Astrocyte (in vitro differentiated cells and primary cell): Measurements from ENCODE around the gene HRCT1. TPM values are rescaled to one million over a fixed set of nuclear protein-coding genes. Genes with fewer than 3 reads are reported as not detected.

ENCODE experiments used
- DNase-seq: peaks from one replicate; pipeline ENCODE4 v3.0.0-alpha.2; 2010; ENCODE audit warnings: low read depth
- FAIRE-seq: peaks from 2 replicates; lab custom pipeline; 2011; peaks lifted over from hg19 to GRCh38; lab: Jason Lieb, UNC
- H2AFZ ChIP-seq: 2 replicates; pipeline ENCODE4 v1.6.0; 2012; ENCODE audit warnings: low read depth, low read length, inconsistent platforms
- H3K27ac ChIP-seq: 2 replicates; pipeline ENCODE4 v1.5.1; 2011; ENCODE audit warnings: low read depth, low read length, inconsistent platforms
- H3K27me3 ChIP-seq: 2 replicates; pipeline ENCODE4 v1.6.0; 2011; ENCODE audit warnings: low read length, inconsistent platforms; ENCODE audit not compliant: insufficient read depth
- H3K36me3 ChIP-seq: 2 replicates; pipeline ENCODE4 v1.5.1; 2011; ENCODE audit warnings: low read length, inconsistent platforms; ENCODE audit not compliant: insufficient read depth
- H3K4me1 ChIP-seq: 2 replicates; pipeline ENCODE4 v1.5.1; 2011; ENCODE audit warnings: low read length, inconsistent platforms; ENCODE audit not compliant: insufficient read depth
- H3K4me2 ChIP-seq: 2 replicates; pipeline ENCODE4 v1.6.0; 2012; ENCODE audit warnings: low read length, inconsistent platforms
- H3K4me3 ChIP-seq: 2 replicates; pipeline ENCODE4 v1.5.1; 2011; ENCODE audit warnings: low read depth, mild to moderate bottlenecking, low read length, inconsistent platforms; ENCODE audit not compliant: insufficient read depth
- H3K79me2 ChIP-seq: 2 replicates; pipeline ENCODE4 v1.6.0; 2012; ENCODE audit warnings: mild to moderate bottlenecking, low read length, inconsistent platforms; ENCODE audit not compliant: insufficient read depth
- H3K9ac ChIP-seq: 2 replicates; pipeline ENCODE4 v1.6.0; 2012; ENCODE audit warnings: mild to moderate bottlenecking, low read length, inconsistent platforms
- H3K9me3 ChIP-seq: 2 replicates; pipeline ENCODE4 v1.5.1; 2012; ENCODE audit warnings: low read depth, mild to moderate bottlenecking, low read length, inconsistent platforms; ENCODE audit not compliant: insufficient read depth
- H4K20me1 ChIP-seq: 2 replicates; pipeline ENCODE4 v1.6.0; 2012; ENCODE audit warnings: low read length, inconsistent platforms; ENCODE audit not compliant: insufficient read depth
- H3K27ac Mint-ChIP-seq: one replicate; pipeline ENCODE4 v1.8.0; 2021; ENCODE audit warnings: mild to moderate bottlenecking, mixed read lengths; ENCODE audit not compliant: unreplicated experiment
- H3K27me3 Mint-ChIP-seq: one replicate; pipeline ENCODE4 v1.8.0; 2021; ENCODE audit warnings: low read depth, mixed read lengths; ENCODE audit not compliant: unreplicated experiment
- H3K36me3 Mint-ChIP-seq: one replicate; pipeline ENCODE4 v1.8.0; 2021; ENCODE audit warnings: low read depth, mixed read lengths; ENCODE audit not compliant: unreplicated experiment
- H3K4me1 Mint-ChIP-seq: one replicate; pipeline ENCODE4 v1.8.0; 2021; ENCODE audit warnings: low read depth, mixed read lengths; ENCODE audit not compliant: unreplicated experiment
- H3K4me3 Mint-ChIP-seq: one replicate; pipeline ENCODE4 v1.8.0; 2021; ENCODE audit warnings: mild to moderate bottlenecking, moderate library complexity, mixed read lengths; ENCODE audit not compliant: unreplicated experiment
- H3K9me3 Mint-ChIP-seq: one replicate; pipeline ENCODE4 v1.8.0; 2021; ENCODE audit warnings: mild to moderate bottlenecking, mixed read lengths; ENCODE audit not compliant: unreplicated experiment
- CTCF ChIP-seq: IDR thresholded peaks from 2 replicates; pipeline ENCODE4 v1.5.1; 2011; ENCODE audit warnings: low read depth, mild to moderate bottlenecking, inconsistent platforms, low read length, moderate library complexity; ENCODE audit not compliant: insufficient read depth
- EZH2 ChIP-seq: IDR thresholded peaks from 2 replicates; pipeline ENCODE4 v1.6.1; 2012; ENCODE audit warnings: mild to moderate bottlenecking, low read length, inconsistent platforms; ENCODE audit not compliant: insufficient read depth
- total RNA-seq: library from RNA; stranded (reverse); gene quantifications from 2 replicates; pipeline ENCODE4 v1.2.1, GENCODE V29; 2021

Gene HRCT1
- total RNA-seq, 1 donor from 2014 or later: 0.39 TPM

- H3K27me3 ChIP-seq: no peaks in the 10 kb centered on the region
- H3K9me3 ChIP-seq: no peaks in the 10 kb centered on the region
- TF ChIP-seq EZH2: no peak
- TF ChIP-seq CTCF: no peak
- no peak overlapping the region for H3K4me2 ChIP-seq
- no peaks in the 10 kb centered on the region for H3K36me3 ChIP-seq
- H2AFZ ChIP-seq: no peak overlapping the region
- no peaks in the 10 kb centered on the region for H3K9me3 Mint-ChIP-seq
- no peak overlapping the region for H3K27ac Mint-ChIP-seq
- H3K36me3 Mint-ChIP-seq: no peaks in the 10 kb centered on the region
- H3K27ac ChIP-seq: no peak overlapping the region
- H3K9ac ChIP-seq: no peak overlapping the region
- no peaks in the 10 kb centered on the region for H4K20me1 ChIP-seq
- H3K4me3 ChIP-seq: no peak overlapping the region
- H3K4me1 ChIP-seq: peaks cover 14% of the 10 kb centered on the region
- no peak for FAIRE-seq
- no peaks in the 10 kb centered on the region for H3K27me3 Mint-ChIP-seq
- H3K79me2 ChIP-seq: no peaks in the 10 kb centered on the region
- H3K4me1 Mint-ChIP-seq: peaks cover 15% of the 10 kb centered on the region
- no peak for DNase-seq
- H3K4me3 Mint-ChIP-seq: no peak overlapping the region
Observed at GRCh38 chr9:35918780-35919179, 12.8 kb downstream of the HRCT1 start.

GRCh38 chr9:35919212-35920008 lies 13.4 kb downstream of the HRCT1 start:
- Mint-ChIP-seq H3K4me3 (no peak overlapping the region), H3K27ac (peak overlapping the region; percentile 20), H3K36me3 (no peaks in the 10 kb centered on the region)

More at GRCh38 chr9:35919212-35920008, 13.4 kb downstream of the HRCT1 start:
- no peak overlapping the region for H3K9ac ChIP-seq
- peaks cover 14% of the 10 kb centered on the region for H3K4me1 ChIP-seq
- Mint-ChIP-seq H3K27me3 (no peaks in the 10 kb centered on the region), H3K4me1 (peaks cover 19% of the 10 kb centered on the region), H3K9me3 (no peaks in the 10 kb centered on the region)
- H2AFZ ChIP-seq: no peak overlapping the region
- H3K36me3 ChIP-seq: no peaks in the 10 kb centered on the region
- H3K27ac ChIP-seq: no peak overlapping the region
- H3K27me3 ChIP-seq: no peaks in the 10 kb centered on the region
- DNase-seq (no peak), FAIRE-seq (no peak)
- H3K79me2 ChIP-seq: no peaks in the 10 kb centered on the region
- no peaks in the 10 kb centered on the region for H4K20me1 ChIP-seq
- no peak overlapping the region for H3K4me2 ChIP-seq
- no peaks in the 10 kb centered on the region for H3K9me3 ChIP-seq
- no peak overlapping the region for H3K4me3 ChIP-seq
- TF ChIP-seq EZH2 (no peak), CTCF (no peak)
